Smooth muscle cell (in vitro differentiated cells): ENCODE measurements around the gene PFKM. TPM values are rescaled to one million over a fixed set of nuclear protein-coding genes. Genes with fewer than 3 reads are reported as not detected.

Source experiments
- DNase-seq: peaks from one replicate; lab custom pipeline; 2025; ENCODE audit not compliant: unreplicated experiment; lab: John Stamatoyannopoulos, UW
- H2AFZ ChIP-seq: fragments of 200-600 bp; sonication (generic); 2 replicates; pipeline ENCODE4 v1.6.0; 2016; ENCODE audit warnings: antibody characterized with exemption, low read depth, mild to moderate bottlenecking
- H3F3A ChIP-seq: fragments of 200-600 bp; sonication (generic); 2 replicates; pipeline ENCODE4 v1.6.0; 2017; ENCODE audit warnings: antibody characterized with exemption, low read depth
- H3K27ac ChIP-seq: fragments of 200-600 bp; sonication (generic); 2 replicates; pipeline ENCODE4 v1.5.1; 2016; ENCODE audit warnings: low read depth, mild to moderate bottlenecking
- H3K27me3 ChIP-seq: fragments of 200-600 bp; sonication (generic); 2 replicates; pipeline ENCODE4 v1.6.1; 2016; ENCODE audit warnings: low read depth, mild to moderate bottlenecking
- H3K36me3 ChIP-seq: fragments of 200-600 bp; sonication (generic); 2 replicates; pipeline ENCODE4 v1.5.1; 2016; ENCODE audit warnings: low read depth
- H3K4me1 ChIP-seq: fragments of 200-600 bp; sonication (generic); 2 replicates; pipeline ENCODE4 v1.5.1; 2016; ENCODE audit warnings: low read depth
- H3K4me2 ChIP-seq: fragments of 200-600 bp; sonication (generic); 2 replicates; pipeline ENCODE4 v1.6.0; 2016; ENCODE audit warnings: mild to moderate bottlenecking
- H3K4me3 ChIP-seq: fragments of 200-600 bp; sonication (generic); 2 replicates; pipeline ENCODE4 v1.5.1; 2016; ENCODE audit warnings: mild to moderate bottlenecking
- H3K79me2 ChIP-seq: fragments of 200-600 bp; sonication (generic); 2 replicates; pipeline ENCODE4 v1.6.0; 2016; ENCODE audit warnings: low read depth, mild to moderate bottlenecking
- H3K9ac ChIP-seq: fragments of 200-600 bp; sonication (generic); 2 replicates; pipeline ENCODE4 v1.6.0; 2016; ENCODE audit warnings: low read depth
- H3K9me3 ChIP-seq: fragments of 200-600 bp; sonication (generic); replicated peaks from 2 replicates; pipeline ENCODE4 v1.5.1; 2016; ENCODE audit warnings: low read depth
- H4K20me1 ChIP-seq: fragments of 200-600 bp; sonication (generic); 2 replicates; pipeline ENCODE4 v1.6.0; 2016; ENCODE audit warnings: low read depth
- WGBS: methylation state at CpG from one replicate; pipeline ENCODE4 v1.1.7; 2016; ENCODE audit warnings: low lambda C conversion rate; 5-methylcytosine and 5-hydroxymethylcytosine counted together
- polyA plus RNA-seq: library from polyadenylated mRNA; unstranded; fragments of >200 nt; fragmentation: Nextera tagmentation; extraction: Ambion mirVana; gene quantifications from 2 replicates; pipeline ENCODE4 v1.2.1, GENCODE V29; 2016
- total RNA-seq: library from RNA; depleted of rRNA; stranded (reverse); fragments of >200 nt; gene quantifications from 2 replicates; pipeline ENCODE4 v1.2.3, GENCODE V29; 2014
- TF ChIP-seq, protein P1 (sequence below): fragments of 200-600 bp; sonication (generic); IDR thresholded peaks from 2 replicates; pipeline ENCODE4 v1.5.1; 2017; ENCODE audit warnings: borderline replicate concordance, mild to moderate bottlenecking, antibody characterized with exemption; ENCODE audit not compliant: insufficient read depth, poor library complexity, severe bottlenecking

The PFKM gene
- total and polyA plus RNA-seq, 2 experiments from 2014 or later, result 26.6 to 37.1 TPM

DNA sequence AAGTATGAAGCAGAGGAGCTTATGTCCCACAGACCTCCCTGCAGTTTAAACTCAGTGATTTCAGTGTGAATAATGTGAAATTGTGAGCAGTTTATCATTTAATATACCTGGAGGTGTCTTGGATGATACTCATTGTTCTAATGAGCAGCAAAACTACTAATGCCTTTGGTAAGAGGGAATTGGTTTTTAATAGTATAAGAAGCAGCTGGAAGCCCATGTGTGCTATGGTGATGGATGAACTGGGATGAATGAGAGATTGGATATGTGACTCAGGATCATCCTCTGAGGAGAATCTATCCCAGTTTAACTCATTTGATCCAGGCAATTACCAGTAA, 57.2 kb downstream of the PFKM start:
- peak overlapping the region; percentile 93 for H2AFZ ChIP-seq

DNA sequence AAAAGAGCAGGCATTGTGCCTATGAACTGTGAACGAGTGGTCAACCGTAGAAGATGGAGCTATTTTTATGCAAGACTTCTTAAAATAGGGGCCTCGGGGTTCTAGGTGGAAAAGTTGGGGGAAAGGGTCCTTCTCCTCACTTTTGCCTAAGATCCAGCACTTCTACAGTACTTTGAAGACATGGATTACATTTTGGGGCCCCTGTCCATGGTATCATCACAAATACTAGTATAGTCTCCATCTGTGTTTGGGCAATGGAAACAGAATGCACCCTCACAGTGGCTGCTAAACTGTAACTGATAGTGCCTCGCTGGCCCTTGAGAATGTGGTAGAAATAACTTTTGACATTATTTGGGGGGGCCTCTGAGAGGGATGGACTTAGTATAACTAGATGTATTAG, 58.8 kb downstream of the PFKM start:
- Histone ChIP-seq H3K27ac (no peak overlapping the region), H3K4me1 (peaks cover 32% of the 10 kb centered on the region), H3K27me3 (peaks cover 13% of the 10 kb centered on the region), H3K79me2 (no peaks in the 10 kb centered on the region), H3K9me3 (no peaks in the 10 kb centered on the region), H2AFZ (no peak overlapping the region), H3F3A (peaks cover 7% of the 10 kb centered on the region), H3K4me3 (no peak overlapping the region), H3K9ac (no peak overlapping the region), H3K4me2 (no peak overlapping the region), H4K20me1 (no peaks in the 10 kb centered on the region), H3K36me3 (no peaks in the 10 kb centered on the region)
- no peak for DNase-seq
- 83% methylated on average over 4 of the region's 4 CpGs for WGBS
- TF ChIP-seq, protein P1, sequence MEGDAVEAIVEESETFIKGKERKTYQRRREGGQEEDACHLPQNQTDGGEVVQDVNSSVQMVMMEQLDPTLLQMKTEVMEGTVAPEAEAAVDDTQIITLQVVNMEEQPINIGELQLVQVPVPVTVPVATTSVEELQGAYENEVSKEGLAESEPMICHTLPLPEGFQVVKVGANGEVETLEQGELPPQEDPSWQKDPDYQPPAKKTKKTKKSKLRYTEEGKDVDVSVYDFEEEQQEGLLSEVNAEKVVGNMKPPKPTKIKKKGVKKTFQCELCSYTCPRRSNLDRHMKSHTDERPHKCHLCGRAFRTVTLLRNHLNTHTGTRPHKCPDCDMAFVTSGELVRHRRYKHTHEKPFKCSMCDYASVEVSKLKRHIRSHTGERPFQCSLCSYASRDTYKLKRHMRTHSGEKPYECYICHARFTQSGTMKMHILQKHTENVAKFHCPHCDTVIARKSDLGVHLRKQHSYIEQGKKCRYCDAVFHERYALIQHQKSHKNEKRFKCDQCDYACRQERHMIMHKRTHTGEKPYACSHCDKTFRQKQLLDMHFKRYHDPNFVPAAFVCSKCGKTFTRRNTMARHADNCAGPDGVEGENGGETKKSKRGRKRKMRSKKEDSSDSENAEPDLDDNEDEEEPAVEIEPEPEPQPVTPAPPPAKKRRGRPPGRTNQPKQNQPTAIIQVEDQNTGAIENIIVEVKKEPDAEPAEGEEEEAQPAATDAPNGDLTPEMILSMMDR, result no peak

More for the DNA sequence above, 57.2 kb downstream of the PFKM start:
- no peak overlapping the region for H3K9ac ChIP-seq
- H3K9me3 ChIP-seq, result no peaks in the 10 kb centered on the region
- TF ChIP-seq, protein P1, result no peak
- peak overlapping the region; percentile 45 for H3K27ac ChIP-seq
- H3K79me2 ChIP-seq, result no peaks in the 10 kb centered on the region
- H3F3A ChIP-seq, result peaks cover 7% of the 10 kb centered on the region
- H3K36me3 ChIP-seq, result no peaks in the 10 kb centered on the region
- no peak for DNase-seq
- H3K27me3 ChIP-seq, result peaks cover 11% of the 10 kb centered on the region
- H4K20me1 ChIP-seq, result no peaks in the 10 kb centered on the region
- H3K4me1 ChIP-seq, result peaks cover 24% of the 10 kb centered on the region
- peak overlapping the region; percentile 72 for H3K4me2 ChIP-seq
- H3K4me3 ChIP-seq, result no peak overlapping the region

DNA sequence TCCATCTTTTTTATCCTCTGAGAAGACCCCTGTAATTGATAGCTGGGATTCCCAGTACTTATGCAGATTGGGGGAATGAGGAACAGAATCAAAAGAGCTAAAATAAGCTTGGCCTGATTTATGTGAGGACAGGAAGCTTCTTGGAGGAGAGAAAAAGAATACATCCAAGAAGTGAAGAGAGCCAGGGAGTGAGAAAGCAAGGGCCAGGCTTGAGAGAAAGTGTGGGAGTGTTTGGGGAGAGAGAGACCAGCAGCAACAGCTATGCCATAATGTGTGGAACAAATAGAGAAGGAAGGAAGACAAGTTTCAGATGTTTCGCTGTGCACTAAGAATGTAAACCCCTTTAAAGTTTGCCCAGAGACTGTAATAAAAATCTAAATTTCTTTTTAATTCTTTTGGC, 60.3 kb downstream of the PFKM start:
- TF ChIP-seq, protein P1, result no peak
- H3K4me1 ChIP-seq, result peaks cover 32% of the 10 kb centered on the region
- no peak overlapping the region for H2AFZ ChIP-seq
- no peak overlapping the region for H3K4me2 ChIP-seq
- WGBS, result 100% methylated on average over 1 of the region's 1 CpG
- H3K27ac ChIP-seq, result no peak overlapping the region
- no peaks in the 10 kb centered on the region for H4K20me1 ChIP-seq
- DNase-seq, result no peak
- peaks cover 7% of the 10 kb centered on the region for H3F3A ChIP-seq
- no peak overlapping the region for H3K4me3 ChIP-seq
- peaks cover 13% of the 10 kb centered on the region for H3K27me3 ChIP-seq
- H3K9me3 ChIP-seq, result no peaks in the 10 kb centered on the region
- no peaks in the 10 kb centered on the region for H3K36me3 ChIP-seq
- H3K9ac ChIP-seq, result no peak overlapping the region
- H3K79me2 ChIP-seq, result peaks cover 8% of the 10 kb centered on the region

DNA sequence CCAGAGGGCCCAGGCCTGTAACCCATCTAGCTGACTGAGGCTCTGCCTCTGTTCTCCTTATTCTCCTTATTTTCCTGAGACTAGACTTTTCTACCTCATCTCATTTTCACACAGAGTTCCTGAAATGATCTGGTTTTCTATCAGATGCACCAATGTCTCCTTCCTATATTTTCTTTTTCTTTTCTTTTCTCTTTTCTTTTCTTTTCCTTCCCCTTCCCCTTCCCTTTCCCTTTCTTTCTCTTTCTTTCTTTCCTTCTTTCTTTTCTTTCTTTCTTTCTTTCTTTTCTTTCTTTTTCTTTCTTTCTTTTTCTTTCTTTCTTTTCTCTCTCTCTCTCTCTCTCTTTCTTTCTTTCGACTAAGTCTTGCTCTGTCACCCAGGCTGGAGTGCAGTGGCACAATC, 61.3 kb downstream of the PFKM start:
- H3K4me2 ChIP-seq, result no peak overlapping the region
- no peak overlapping the region for H3K27ac ChIP-seq
- TF ChIP-seq, protein P1, result no peak
- no peak overlapping the region for H3K9ac ChIP-seq
- H3K9me3 ChIP-seq, result no peaks in the 10 kb centered on the region
- H3K27me3 ChIP-seq, result peaks cover 13% of the 10 kb centered on the region
- H4K20me1 ChIP-seq, result peaks cover under 1% of the 10 kb centered on the region
- H3K36me3 ChIP-seq, result no peaks in the 10 kb centered on the region
- WGBS, result 86% methylated on average over 1 of the region's 1 CpG
- H3F3A ChIP-seq, result peaks cover 7% of the 10 kb centered on the region
- peaks cover 28% of the 10 kb centered on the region for H3K4me1 ChIP-seq
- peaks cover 17% of the 10 kb centered on the region for H3K79me2 ChIP-seq
- DNase-seq, result no peak
- H3K4me3 ChIP-seq, result no peak overlapping the region
- no peak overlapping the region for H2AFZ ChIP-seq
